Neural cell (in vitro differentiated cells): ENCODE results near the gene GJD2.

ENCODE experiments used
- EP300 ChIP-seq: fragments of 450-650 bp; conservative IDR thresholded peaks from 2 replicates; pipeline ENCODE4 v1.6.1; 2014; ENCODE audit warnings: antibody characterized with exemption, mild to moderate bottlenecking, moderate library complexity; ENCODE audit not compliant: poor library complexity, severe bottlenecking
- EZH2 ChIP-seq: fragments of 200-600, 300-800 bp; shearing (Covaris generic), sonication (generic); IDR thresholded peaks from 2 replicates; pipeline ENCODE4 v1.6.1; 2014; ENCODE audit warnings: antibody characterized with exemption, low read length, borderline replicate concordance, mild to moderate bottlenecking; ENCODE audit not compliant: insufficient read depth, poor library complexity, severe bottlenecking
- MXI1 ChIP-seq: fragments of 450-650 bp; conservative IDR thresholded peaks from 2 replicates; pipeline ENCODE4 v1.6.1; 2014; ENCODE audit warnings: antibody characterized with exemption, mild to moderate bottlenecking; ENCODE audit not compliant: poor library complexity, severe bottlenecking
- POLR2AphosphoS5 ChIP-seq: IDR thresholded peaks from 2 replicates; pipeline ENCODE4 v1.6.1; 2012
- REST ChIP-seq: IDR thresholded peaks from 2 replicates; pipeline ENCODE4 v1.6.1; 2012; ENCODE audit warnings: borderline replicate concordance
- TAF1 ChIP-seq: IDR thresholded peaks from 2 replicates; pipeline ENCODE4 v1.6.1; 2012; ENCODE audit warnings: low read depth
- TF ChIP-seq, protein P1 (sequence below): fragments of 450-650 bp; IDR thresholded peaks from 2 replicates; pipeline ENCODE4 v1.5.1; 2014; ENCODE audit warnings: antibody characterized with exemption, mild to moderate bottlenecking, moderate library complexity; ENCODE audit not compliant: poor library complexity, severe bottlenecking

GRCh38 chr15:34772312-34772711 is 17.5 kb upstream of the GJD2 start:
- TF ChIP-seq, protein P1, sequence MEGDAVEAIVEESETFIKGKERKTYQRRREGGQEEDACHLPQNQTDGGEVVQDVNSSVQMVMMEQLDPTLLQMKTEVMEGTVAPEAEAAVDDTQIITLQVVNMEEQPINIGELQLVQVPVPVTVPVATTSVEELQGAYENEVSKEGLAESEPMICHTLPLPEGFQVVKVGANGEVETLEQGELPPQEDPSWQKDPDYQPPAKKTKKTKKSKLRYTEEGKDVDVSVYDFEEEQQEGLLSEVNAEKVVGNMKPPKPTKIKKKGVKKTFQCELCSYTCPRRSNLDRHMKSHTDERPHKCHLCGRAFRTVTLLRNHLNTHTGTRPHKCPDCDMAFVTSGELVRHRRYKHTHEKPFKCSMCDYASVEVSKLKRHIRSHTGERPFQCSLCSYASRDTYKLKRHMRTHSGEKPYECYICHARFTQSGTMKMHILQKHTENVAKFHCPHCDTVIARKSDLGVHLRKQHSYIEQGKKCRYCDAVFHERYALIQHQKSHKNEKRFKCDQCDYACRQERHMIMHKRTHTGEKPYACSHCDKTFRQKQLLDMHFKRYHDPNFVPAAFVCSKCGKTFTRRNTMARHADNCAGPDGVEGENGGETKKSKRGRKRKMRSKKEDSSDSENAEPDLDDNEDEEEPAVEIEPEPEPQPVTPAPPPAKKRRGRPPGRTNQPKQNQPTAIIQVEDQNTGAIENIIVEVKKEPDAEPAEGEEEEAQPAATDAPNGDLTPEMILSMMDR: no peak
- TF ChIP-seq TAF1 (no peak), POLR2AphosphoS5 (no peak), EZH2 (no peak), EP300 (no peak), MXI1 (no peak), REST (no peak)
